K562 (cell line): Measurements from ENCODE around the gene POU2F3. TPM values are rescaled to one million over a fixed set of nuclear protein-coding genes. Genes with fewer than 3 reads are reported as not detected.
A peak's percentile ranks its signal among the peaks of the same experiment; 100 is the strongest.

Source experiments
- EWSR1 ChIP-seq: fragments of 450-650 bp; IDR thresholded peaks from 2 replicates; pipeline ENCODE4 v1.6.1; 2018; ENCODE audit warnings: borderline replicate concordance, mild to moderate bottlenecking, low read depth, moderate library complexity; ENCODE audit not compliant: partially characterized antibody
- HMG20A ChIP-seq: fragments of 450-650 bp; formaldehyde crosslinking; conservative IDR thresholded peaks from 2 replicates; pipeline ENCODE4 v1.4.0; 2020; ENCODE audit warnings: mild to moderate bottlenecking, mixed read lengths
- MAZ ChIP-seq, 2 experiments: fragments of 450-650 bp in 1 of 2; sonication (generic) in 1 of 2; formaldehyde crosslinking; IDR thresholded peaks in 1 of 2; conservative IDR thresholded peaks in 1 of 2; 2 replicates each; pipeline versions ENCODE4 v1.4.0 to v1.5.0; 2020; ENCODE audit warnings: mild to moderate bottlenecking in 1 of 2, missing genetic modification reagents in 1 of 2
- NONO ChIP-seq, 2 experiments: fragments of 200-400 bp in 1 of 2; fragments of 450-650 bp in 1 of 2; formaldehyde crosslinking in 1 of 2; IDR thresholded peaks; 2 replicates each; pipeline ENCODE4 v1.6.1; 2017; ENCODE audit warnings: low read depth in 2 of 2, mild to moderate bottlenecking in 2 of 2, moderate library complexity in 2 of 2, low read length in 1 of 2
- PHF8 ChIP-seq: fragments of 200-600 bp; sonication (generic); IDR thresholded peaks from 2 replicates; pipeline ENCODE4 v1.6.1; 2012; ENCODE audit warnings: mixed run types, mild to moderate bottlenecking, inconsistent platforms, low read length, moderate library complexity, borderline replicate concordance
- POLR2G ChIP-seq: fragments of 200-400 bp; formaldehyde crosslinking; IDR thresholded peaks from 2 replicates; pipeline ENCODE4 v1.6.1; 2017; ENCODE audit warnings: low read depth, mild to moderate bottlenecking, antibody characterized with exemption, low read length, moderate library complexity
- RBFOX2 ChIP-seq: fragments of 200-400 bp; formaldehyde crosslinking; IDR thresholded peaks from 2 replicates; pipeline ENCODE4 v1.6.1; 2017; ENCODE audit warnings: low read depth, mild to moderate bottlenecking, low read length, moderate library complexity
- RHOXF2B ChIP-seq: fragments of 250-450 bp; sonication (Bioruptor Pico); conservative IDR thresholded peaks from 2 replicates; pipeline ENCODE4 v1.5.1; 2021
- TAF1 ChIP-seq: IDR thresholded peaks from 2 replicates; pipeline ENCODE4 v1.6.1; 2011; ENCODE audit warnings: mild to moderate bottlenecking, low read length, moderate library complexity; ENCODE audit not compliant: insufficient read depth, control insufficient read depth, severe bottlenecking; ENCODE audit errors: extremely low read depth
- ZNF133 ChIP-seq: fragments of 250-450 bp; sonication (Bioruptor Pico); IDR thresholded peaks from 2 replicates; pipeline ENCODE4 v1.4.0; 2020; ENCODE audit warnings: mild to moderate bottlenecking
- ZNF263 ChIP-seq: sonication (generic); formaldehyde crosslinking; IDR thresholded peaks from 2 replicates; pipeline ENCODE4 v1.8.0; 2022; ENCODE audit warnings: mild to moderate bottlenecking, missing genetic modification reagents, borderline replicate concordance
- polyA plus RNA-seq, 8 experiments: library from polyadenylated mRNA; depleted of rRNA in 4 of 8; stranded (reverse) in 5 of 8; unstranded in 3 of 8; fragments of >200 nt; fragmentation: Nextera tagmentation in 2 of 8; fragmentation: Illumina TruSeq in 1 of 8; extraction: Ambion mirVana in 2 of 8; extraction: Trizol in 1 of 8; gene quantifications; 2 replicates each; pipeline versions ENCODE4 v1.2.1 to v1.2.3, GENCODE V29; 2011 to 2014; ENCODE audit warnings: inconsistent platforms in 1 of 8, missing spikeins in 1 of 8
- total RNA-seq, 7 experiments: library from RNA; depleted of rRNA in 6 of 7; stranded (reverse); fragments of >200 nt in 6 of 7; fragmentation: Illumina TruSeq in 2 of 7; extraction: Trizol in 2 of 7; gene quantifications; 2 replicates each; pipeline versions ENCODE4 v1.2.1 to v1.2.3, GENCODE V29; 2011 to 2021; ENCODE audit warnings: low replicate concordance in 1 of 7
- TF ChIP-seq, protein P1 (sequence below): sonication (generic); formaldehyde crosslinking; IDR thresholded peaks from 2 replicates; pipeline ENCODE4 v1.8.0; 2023; ENCODE audit warnings: missing genetic modification reagents, mild to moderate bottlenecking, borderline replicate concordance
- TF ChIP-seq, protein P2 (sequence below): fragments of 250-450 bp; sonication (Bioruptor Pico); IDR thresholded peaks from 2 replicates; pipeline ENCODE4 v1.5.0; 2020; ENCODE audit warnings: mild to moderate bottlenecking, borderline replicate concordance
- TF ChIP-seq, protein P3 (sequence below), 2 experiments: IDR thresholded peaks; 2 replicates each; pipeline ENCODE4 v1.6.1; 2011; ENCODE audit warnings: borderline replicate concordance in 1 of 2, control low read depth in 1 of 2, low read depth in 1 of 2, low read length in 1 of 2, mild to moderate bottlenecking in 1 of 2, mixed read lengths in 1 of 2, moderate library complexity in 1 of 2; ENCODE audit not compliant: insufficient read depth in 1 of 2, insufficient read length in 1 of 2, poor library complexity in 1 of 2, severe bottlenecking in 1 of 2; ENCODE audit errors: extremely low read depth in 1 of 2

Gene POU2F3
- total and polyA plus RNA-seq, 9 of the 15 experiments (the other 6 are each of a cell fraction or from before 2014, with no cell fraction given): not detected

DNA sequence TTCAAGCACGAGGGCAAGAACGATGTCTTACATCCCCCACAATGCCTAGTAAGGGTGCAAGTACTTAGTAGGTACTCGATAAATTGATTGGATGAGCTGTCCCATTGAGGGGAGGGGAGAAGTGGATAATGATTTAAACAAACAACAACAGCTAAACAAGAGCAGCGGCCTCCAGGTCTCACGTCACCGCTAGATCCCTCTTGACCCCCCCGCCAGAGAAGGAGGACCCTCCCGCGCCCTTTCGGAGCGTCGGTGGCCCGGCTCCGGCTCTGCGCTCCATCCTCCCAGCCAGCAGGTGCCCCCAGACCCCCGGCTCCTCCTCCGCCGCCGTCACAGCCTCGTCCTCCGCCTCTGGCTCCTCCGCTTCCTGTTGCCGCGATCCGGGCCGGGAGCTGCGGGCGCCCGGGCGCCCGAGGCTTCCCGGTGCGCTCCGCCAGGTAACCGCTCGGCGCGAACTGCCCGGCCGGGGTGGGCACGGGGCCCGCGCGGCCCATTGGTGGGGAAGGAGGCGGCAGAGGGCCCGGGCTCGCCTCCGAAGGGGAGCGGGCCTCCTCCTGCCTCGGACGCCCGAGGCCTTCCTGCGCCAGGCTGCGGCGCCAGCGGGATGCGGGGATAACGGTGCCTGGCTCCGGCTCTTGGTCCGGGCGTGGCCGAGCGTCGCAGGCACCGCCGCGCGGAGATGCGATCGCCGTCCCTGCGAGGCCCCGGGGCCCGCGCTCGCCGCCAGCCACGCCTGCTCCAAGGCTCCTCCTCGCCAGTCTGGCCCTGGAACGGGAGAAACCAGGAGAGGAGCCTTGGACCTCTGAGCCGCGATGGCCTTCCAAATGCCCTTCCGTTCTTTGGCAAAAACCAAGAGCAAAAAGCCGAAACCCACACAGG, 85.2 kb downstream of the POU2F3 start, which contains the start of gene TLCD5 (continued):
- TF ChIP-seq, protein P1, sequence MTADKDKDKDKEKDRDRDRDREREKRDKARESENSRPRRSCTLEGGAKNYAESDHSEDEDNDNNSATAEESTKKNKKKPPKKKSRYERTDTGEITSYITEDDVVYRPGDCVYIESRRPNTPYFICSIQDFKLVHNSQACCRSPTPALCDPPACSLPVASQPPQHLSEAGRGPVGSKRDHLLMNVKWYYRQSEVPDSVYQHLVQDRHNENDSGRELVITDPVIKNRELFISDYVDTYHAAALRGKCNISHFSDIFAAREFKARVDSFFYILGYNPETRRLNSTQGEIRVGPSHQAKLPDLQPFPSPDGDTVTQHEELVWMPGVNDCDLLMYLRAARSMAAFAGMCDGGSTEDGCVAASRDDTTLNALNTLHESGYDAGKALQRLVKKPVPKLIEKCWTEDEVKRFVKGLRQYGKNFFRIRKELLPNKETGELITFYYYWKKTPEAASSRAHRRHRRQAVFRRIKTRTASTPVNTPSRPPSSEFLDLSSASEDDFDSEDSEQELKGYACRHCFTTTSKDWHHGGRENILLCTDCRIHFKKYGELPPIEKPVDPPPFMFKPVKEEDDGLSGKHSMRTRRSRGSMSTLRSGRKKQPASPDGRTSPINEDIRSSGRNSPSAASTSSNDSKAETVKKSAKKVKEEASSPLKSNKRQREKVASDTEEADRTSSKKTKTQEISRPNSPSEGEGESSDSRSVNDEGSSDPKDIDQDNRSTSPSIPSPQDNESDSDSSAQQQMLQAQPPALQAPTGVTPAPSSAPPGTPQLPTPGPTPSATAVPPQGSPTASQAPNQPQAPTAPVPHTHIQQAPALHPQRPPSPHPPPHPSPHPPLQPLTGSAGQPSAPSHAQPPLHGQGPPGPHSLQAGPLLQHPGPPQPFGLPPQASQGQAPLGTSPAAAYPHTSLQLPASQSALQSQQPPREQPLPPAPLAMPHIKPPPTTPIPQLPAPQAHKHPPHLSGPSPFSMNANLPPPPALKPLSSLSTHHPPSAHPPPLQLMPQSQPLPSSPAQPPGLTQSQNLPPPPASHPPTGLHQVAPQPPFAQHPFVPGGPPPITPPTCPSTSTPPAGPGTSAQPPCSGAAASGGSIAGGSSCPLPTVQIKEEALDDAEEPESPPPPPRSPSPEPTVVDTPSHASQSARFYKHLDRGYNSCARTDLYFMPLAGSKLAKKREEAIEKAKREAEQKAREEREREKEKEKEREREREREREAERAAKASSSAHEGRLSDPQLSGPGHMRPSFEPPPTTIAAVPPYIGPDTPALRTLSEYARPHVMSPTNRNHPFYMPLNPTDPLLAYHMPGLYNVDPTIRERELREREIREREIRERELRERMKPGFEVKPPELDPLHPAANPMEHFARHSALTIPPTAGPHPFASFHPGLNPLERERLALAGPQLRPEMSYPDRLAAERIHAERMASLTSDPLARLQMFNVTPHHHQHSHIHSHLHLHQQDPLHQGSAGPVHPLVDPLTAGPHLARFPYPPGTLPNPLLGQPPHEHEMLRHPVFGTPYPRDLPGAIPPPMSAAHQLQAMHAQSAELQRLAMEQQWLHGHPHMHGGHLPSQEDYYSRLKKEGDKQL: no peak
- TF ChIP-seq RBFOX2: peak; percentile 74
- TF ChIP-seq TAF1: peak; percentile 58
- TF ChIP-seq ZNF263 (CRISPR knock-in tag): peak; percentile 87
- TF ChIP-seq RHOXF2B (CRISPR knock-in tag): no peak
- TF ChIP-seq HMG20A: no peak
- peak; percentile 78 for TF ChIP-seq POLR2G
- peak in 1 of 2 experiments; percentile 43; a peak in 2 of 4 replicates for TF ChIP-seq MAZ (CRISPR knock-in tag; conservative IDR thresholded peaks at IDR 0.05 in 1 of 2, IDR thresholded peaks at IDR 0.05 in 1 of 2)
- TF ChIP-seq, protein P2, sequence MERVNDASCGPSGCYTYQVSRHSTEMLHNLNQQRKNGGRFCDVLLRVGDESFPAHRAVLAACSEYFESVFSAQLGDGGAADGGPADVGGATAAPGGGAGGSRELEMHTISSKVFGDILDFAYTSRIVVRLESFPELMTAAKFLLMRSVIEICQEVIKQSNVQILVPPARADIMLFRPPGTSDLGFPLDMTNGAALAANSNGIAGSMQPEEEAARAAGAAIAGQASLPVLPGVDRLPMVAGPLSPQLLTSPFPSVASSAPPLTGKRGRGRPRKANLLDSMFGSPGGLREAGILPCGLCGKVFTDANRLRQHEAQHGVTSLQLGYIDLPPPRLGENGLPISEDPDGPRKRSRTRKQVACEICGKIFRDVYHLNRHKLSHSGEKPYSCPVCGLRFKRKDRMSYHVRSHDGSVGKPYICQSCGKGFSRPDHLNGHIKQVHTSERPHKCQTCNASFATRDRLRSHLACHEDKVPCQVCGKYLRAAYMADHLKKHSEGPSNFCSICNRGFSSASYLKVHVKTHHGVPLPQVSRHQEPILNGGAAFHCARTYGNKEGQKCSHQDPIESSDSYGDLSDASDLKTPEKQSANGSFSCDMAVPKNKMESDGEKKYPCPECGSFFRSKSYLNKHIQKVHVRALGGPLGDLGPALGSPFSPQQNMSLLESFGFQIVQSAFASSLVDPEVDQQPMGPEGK: no peak
- no peak for TF ChIP-seq EWSR1
- TF ChIP-seq, protein P3, sequence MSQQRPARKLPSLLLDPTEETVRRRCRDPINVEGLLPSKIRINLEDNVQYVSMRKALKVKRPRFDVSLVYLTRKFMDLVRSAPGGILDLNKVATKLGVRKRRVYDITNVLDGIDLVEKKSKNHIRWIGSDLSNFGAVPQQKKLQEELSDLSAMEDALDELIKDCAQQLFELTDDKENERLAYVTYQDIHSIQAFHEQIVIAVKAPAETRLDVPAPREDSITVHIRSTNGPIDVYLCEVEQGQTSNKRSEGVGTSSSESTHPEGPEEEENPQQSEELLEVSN (IDR thresholded peaks at IDR 0.05; ENCODE audit: borderline replicate concordance in 1 of 2, extremely low read depth in 1 of 2, insufficient read depth in 1 of 2, insufficient read length in 1 of 2, low read depth in 1 of 2, low read length in 1 of 2, poor library complexity in 1 of 2, severe bottlenecking in 1 of 2): peak; percentile 68 to 90
- TF ChIP-seq ZNF133 (CRISPR knock-in tag): no peak
- peak; percentile 50; the same call in 1 of the 2 replicates for TF ChIP-seq PHF8
- peak in 1 of 2 experiments; percentile 24; a peak in 1 of 4 replicates for TF ChIP-seq NONO (IDR thresholded peaks at IDR 0.05; ENCODE audit: low read depth in 2 of 2, low read length in 1 of 2)
